Effector CD8-positive, alpha-beta T cell (primary cell): Measurements from ENCODE around the gene ARSJ.
A peak's percentile ranks its signal among the peaks of the same experiment; 100 is the strongest.
"Not testable (repeated sequence)": the region's sequence is repeated elsewhere in the genome, so short reads cannot be mapped to it uniquely, and the experiment has no call there.

Source experiments
- DNase-seq: peaks from one replicate; lab custom pipeline; 2025; lab: John Stamatoyannopoulos, UW

The ARSJ gene

GRCh38 chr4:113957956-113958355 is 21.5 kb downstream of the ARSJ start:
- DNase-seq, result no peak

DNA sequence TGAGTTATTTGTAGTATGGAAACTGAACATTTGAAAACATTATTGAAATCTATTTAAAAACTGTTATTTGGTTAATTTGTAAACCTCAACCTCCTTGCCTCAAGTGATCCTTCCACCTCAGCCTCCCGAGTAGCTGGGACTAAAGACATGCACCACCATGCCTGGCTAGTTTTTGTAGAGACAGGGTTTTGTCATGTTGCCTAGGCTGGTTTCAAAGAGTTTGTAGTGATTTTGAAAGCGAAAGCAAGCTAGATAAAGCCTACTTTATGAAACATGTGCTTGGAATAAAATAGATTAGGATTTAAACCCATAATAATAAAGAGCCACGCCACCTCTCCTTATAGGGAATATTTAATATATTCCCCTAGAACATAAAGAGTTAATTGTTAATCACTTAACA is 23.5 kb downstream of the ARSJ start:
- no peak for DNase-seq

DNA sequence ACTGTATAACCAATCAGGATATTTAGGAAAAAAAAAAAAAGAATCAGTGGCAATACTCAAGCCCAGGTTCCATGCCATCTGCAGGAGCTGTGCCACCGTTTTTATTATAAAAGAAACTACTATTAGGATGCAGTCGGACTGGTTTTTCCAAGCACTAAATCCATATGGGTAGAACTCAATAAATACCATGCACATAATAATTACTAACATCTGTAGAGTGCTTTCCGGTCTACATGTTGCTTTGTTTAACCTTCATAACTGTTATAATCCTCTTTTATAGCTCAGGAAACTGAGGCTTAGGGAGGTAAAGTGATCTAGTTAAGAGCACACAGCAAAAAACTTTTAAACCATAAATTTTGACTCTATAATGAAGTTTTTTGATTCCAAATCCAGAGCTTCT is 24.0 kb downstream of the ARSJ start:
- DNase-seq, result no peak

GRCh38 chr4:113953888-113954287 is 25.6 kb downstream of the ARSJ start:
- DNase-seq, result no peak

- no peak for DNase-seq
These were observed 26.9 kb downstream of the ARSJ start for GRCh38 chr4:113952452-113953029.

- no peak for DNase-seq
These were observed 28.2 kb downstream of the ARSJ start for GRCh38 chr4:113951263-113951662.

DNA sequence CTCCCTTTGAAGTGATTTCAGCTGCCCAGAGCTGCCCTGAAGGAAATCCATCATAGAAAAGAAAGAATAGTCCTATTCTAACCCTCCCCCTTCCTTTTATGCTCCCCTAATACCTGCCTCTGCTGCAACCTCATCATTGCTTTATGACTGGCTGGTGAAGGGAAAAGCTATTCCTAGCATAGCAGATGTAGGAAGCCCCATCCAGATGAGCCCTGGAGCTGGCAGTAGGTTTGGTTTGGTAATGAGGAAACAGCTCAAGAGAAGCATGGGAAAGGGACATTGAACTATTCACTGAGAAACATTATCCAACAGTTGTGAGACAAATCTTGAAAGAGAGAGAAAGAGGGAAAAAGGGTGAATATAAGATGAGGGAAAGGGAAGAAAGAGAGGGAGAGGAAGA is 29.2 kb downstream of the ARSJ start:
- no peak for DNase-seq

DNA sequence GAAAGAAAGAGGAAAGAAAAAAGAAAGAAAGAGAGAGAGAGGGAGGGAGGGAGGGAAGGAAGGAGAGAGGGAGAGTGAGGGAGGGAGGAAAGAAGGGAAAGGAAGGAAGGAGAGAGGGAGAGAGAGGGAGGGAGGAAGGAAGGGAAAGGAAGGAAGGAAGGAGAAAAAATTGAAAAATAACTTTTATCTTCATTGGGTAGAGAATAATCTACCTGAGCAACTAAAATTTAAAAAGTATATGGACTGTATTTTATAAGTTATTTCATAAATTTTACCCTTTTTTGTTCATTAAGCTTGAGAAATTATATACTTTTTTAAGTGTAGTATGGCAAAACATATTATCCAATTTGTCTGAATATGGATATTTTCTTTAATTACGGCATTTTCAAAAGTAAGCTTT is 32.0 kb downstream of the ARSJ start:
- no peak for DNase-seq

DNA sequence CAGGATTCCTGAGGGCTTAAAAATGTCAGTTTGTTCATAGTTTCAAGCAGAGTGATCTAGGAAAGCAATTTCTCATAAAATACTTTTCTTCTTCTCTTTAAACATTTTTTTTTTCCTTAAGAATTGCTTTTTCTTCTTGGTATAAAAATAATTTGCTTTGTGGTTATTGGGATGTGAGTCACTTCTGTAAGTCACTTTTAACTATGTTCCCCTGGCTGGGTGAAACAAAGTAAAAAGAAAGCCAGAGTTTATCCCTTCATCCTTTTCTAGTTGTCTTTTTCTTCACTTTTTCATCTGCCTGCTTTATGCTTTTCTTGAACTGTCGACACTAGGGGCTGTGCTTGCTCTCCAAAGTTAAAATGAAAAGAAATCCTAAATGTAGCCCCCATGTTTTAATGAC is 33.5 kb downstream of the ARSJ start:
- DNase-seq, result no peak

- DNase-seq, result no peak
These were observed 35.6 kb downstream of the ARSJ start for GRCh38 chr4:113943863-113944262.

DNA sequence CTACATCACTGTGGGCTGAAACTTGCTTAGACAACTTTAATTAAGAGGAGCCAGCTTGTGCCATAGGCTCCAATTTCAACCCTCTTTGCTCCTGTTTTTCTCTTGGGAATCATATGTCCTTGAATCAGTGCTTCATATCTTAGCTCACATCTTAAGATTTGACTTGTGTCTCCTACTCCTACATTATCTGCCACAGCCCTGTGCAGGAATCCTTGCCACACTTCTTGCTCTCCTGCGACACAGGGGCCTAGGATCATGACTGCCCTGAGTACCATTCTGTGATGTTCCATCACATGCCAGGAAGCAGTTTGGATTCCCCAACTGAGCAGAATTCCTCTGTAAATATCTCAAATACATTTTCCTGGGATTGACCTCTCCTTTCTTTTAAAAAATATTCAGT is 36.4 kb downstream of the ARSJ start:
- DNase-seq, result no peak

GRCh38 chr4:113941836-113942235 is 37.6 kb downstream of the ARSJ start:
- no peak for DNase-seq

DNA sequence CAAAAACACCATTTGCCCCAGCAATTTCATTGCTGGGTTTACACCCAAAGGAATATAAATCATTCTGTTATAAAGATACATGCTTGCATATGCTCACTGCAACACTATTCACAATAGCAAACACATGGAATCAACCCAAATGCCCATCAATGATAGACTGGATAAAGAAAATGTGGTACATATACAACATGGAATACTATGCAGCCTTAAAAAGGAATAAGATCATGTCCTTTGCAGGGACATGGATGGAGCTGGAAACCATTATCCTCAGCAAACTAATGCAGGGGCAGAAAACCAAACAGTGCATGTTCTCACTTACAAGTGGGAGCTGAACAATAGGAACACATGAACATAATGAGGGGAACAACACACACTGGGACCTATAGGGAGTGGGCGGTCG is 39.3 kb downstream of the ARSJ start:
- not testable (repeated sequence) for DNase-seq

DNA sequence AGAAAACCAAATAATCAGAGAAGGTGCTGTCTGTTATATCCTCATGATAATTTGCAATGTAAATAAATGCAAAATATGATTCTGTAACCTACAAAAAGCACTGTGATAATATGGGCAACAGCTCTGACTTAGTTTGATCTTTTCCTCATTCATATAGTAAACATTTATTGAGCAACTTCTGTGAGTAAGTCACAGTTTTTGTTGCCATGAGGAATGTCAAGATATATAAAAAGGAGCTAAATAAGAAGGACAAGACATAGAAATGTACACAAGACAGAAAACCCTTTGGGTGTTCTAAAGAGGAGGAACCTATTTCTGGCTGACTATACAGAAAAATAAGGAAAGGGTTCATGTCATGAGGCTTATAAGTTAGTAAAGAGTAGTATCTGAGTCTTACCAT is 44.3 kb downstream of the ARSJ start:
- no peak for DNase-seq

DNA sequence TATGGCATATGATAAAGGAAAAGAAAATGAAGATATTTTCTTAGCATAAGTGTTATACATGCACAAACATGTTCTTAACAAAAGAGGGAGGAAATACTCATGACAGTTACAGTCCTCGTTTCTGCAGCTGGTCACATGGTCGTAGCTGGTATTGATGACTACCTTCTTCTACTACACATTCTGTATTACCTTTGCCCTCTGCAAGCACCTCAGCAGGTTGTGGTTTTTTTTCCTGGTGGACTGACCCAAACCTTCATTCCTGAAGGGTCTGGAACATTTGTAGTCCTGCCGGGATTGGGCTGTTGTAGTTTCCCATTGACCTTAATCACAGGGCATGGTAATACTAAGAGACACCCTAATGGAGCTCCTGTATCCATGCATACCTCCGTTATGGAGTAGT is 54.7 kb downstream of the ARSJ start:
- DNase-seq, result not testable (repeated sequence)

GRCh38 chr4:113921089-113921794 is 58.2 kb downstream of the ARSJ start:
- DNase-seq, result no peak

GRCh38 chr4:113919611-113920010 is 59.8 kb downstream of the ARSJ start:
- DNase-seq, result no peak

DNA sequence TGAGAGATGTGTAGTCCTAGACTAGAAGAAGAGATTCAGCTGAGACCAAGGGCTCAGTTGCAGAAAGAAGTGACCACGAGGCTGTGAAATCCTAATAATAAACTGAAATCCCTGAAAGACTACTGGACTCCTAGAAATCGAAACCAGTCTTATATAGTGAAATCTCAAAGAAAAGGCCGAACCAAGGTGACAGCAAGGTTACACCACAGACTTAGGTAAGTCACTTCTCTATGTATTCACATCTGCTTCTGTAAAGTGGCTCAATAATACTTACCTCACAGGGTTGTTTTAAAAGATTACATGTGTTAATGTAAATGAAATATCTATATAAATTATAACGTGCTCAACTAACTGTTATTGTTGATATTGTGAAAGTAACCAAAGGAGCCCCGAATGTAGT is 60.3 kb downstream of the ARSJ start:
- DNase-seq, result no peak

DNA sequence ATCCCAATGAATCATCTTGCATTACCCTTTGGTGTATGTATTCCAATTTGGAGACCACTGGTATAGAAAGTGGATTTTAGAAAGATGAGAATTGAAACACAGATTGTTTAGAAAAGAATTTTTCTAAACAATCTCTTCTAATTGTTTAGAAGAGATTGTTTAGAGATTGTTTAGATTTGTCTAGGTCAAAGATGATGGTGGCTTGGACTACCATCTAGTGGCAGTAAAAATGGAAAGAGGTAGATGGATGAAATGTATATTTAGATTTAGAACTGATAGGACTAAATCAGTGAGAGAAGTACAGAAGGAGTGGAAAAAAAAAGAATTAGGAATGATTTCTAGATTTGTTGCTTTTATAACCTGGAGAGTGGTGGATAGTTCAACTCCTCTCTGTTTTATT is 70.6 kb downstream of the ARSJ start:
- no peak for DNase-seq

- no peak for DNase-seq
These were observed 71.9 kb downstream of the ARSJ start for GRCh38 chr4:113907559-113907958.

- no peak for DNase-seq
These were observed 74.1 kb downstream of the ARSJ start for GRCh38 chr4:113905301-113905700.

DNA sequence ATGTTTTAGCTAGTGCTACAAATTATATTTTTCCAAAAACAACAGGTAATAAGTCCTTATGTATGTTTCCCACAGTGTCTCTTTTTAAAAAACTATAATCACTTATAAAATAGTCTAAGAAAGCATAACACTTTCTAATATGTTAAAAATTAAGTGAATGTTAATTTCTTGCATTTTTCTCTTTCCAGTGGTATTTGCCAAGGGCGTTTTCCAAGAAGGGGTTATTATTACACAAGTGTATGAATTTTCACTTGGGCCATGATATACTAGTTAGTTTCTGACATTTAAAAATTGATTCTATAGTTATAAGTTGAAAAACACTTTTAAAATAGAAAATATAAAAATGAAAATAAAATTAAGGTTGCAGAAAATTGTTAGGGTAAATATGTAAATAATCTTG is 74.6 kb downstream of the ARSJ start:
- no peak for DNase-seq

DNA sequence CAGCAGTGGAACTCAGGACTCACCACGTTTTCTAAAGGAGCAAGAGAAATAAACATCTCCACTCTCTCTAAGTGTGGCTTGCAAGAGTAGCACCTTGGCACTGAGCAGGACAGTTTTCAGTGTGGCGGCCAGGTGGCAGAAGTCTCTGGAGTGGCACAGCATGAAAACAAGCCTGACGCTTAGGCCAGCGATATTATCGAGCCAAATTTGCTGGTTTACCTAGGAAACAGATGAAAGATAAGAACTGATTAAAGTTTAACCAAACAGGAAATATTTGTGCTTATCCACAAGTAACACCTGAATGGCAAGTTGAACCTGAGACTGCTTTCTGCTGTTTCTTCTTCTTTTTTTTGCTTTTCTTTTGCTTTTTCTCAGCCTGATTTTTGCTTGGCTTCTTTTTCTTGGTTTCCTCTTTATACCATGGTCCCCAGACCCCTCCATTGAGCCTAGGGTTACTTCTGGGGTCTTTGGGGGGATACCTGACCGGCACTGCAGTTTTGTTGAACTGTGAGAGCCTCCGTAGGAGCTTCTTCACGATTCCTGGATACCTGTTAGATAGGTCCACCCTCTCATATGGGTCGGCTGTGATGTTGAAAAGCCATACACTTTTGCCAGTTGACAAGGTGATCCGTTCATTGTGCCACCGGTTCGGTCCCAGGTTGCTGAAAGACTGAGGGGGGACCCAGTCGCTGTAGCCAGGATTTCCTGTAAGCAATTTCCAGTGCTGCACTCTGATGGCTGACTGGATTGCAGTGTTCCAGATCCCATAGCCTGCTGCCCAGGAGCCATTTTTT is 77.3 kb downstream of the ARSJ start:
- peak; percentile 19 for DNase-seq
